ENCODE data around the gene RGS4.

RGS4 gene

DNA sequence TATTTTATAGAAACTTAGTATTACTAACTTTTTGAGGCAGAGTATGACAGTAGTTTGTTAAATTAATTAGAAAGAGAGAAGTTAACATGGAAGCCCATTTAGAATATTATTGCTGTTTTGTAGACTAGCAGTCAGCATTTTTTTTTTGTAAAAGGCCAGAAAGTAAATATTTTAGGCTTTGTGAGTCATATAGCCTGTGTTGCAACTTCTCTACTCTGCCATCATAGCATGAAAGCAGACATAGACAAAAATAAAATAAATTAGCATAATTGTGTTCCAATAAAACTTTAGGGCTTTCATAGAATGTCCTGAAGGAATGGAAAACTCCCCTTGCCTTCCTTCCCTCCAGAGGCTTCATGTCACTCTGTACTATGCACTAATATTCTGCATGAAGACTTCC lies 12.3 kb upstream of the RGS4 start:
- peaks cover 8% of the 10 kb centered on the region for H3K4me1 ChIP-seq (ENCODE audit: insufficient read depth, low read length, poor library complexity, severe bottlenecking)
- H2AFZ ChIP-seq (ENCODE audit: low read length) = no peak overlapping the region
- H3K4me3 ChIP-seq (ENCODE audit: low read length, poor library complexity, severe bottlenecking) = no peak overlapping the region
- H3K9ac ChIP-seq (ENCODE audit: low read depth, low read length, poor library complexity, severe bottlenecking) = no peak overlapping the region
- no peaks in the 10 kb centered on the region for H4K20me1 ChIP-seq (ENCODE audit: insufficient read depth, low read length, poor library complexity, severe bottlenecking)
- H3F3A ChIP-seq (ENCODE audit: low read depth) = no peaks in the 10 kb centered on the region
- no peak overlapping the region for H3K4me2 ChIP-seq (ENCODE audit: low read depth, low read length, poor library complexity, severe bottlenecking)
- no peaks in the 10 kb centered on the region for H3K36me3 ChIP-seq (ENCODE audit: insufficient read depth, low read length)
- H3K9me2 ChIP-seq (replicated peaks; ENCODE audit: low read depth, low read length) = no peaks in the 10 kb centered on the region; the same call in 1 of the 2 replicates
- TF ChIP-seq EZH2phosphoT487 (IDR thresholded peaks at IDR 0.05; ENCODE audit: borderline replicate concordance) = no peak
- TF ChIP-seq, protein P1, sequence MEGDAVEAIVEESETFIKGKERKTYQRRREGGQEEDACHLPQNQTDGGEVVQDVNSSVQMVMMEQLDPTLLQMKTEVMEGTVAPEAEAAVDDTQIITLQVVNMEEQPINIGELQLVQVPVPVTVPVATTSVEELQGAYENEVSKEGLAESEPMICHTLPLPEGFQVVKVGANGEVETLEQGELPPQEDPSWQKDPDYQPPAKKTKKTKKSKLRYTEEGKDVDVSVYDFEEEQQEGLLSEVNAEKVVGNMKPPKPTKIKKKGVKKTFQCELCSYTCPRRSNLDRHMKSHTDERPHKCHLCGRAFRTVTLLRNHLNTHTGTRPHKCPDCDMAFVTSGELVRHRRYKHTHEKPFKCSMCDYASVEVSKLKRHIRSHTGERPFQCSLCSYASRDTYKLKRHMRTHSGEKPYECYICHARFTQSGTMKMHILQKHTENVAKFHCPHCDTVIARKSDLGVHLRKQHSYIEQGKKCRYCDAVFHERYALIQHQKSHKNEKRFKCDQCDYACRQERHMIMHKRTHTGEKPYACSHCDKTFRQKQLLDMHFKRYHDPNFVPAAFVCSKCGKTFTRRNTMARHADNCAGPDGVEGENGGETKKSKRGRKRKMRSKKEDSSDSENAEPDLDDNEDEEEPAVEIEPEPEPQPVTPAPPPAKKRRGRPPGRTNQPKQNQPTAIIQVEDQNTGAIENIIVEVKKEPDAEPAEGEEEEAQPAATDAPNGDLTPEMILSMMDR (conservative IDR thresholded peaks at IDR 0.05; ENCODE audit: low read length) = no peak
- H3K9me3 ChIP-seq (ENCODE audit: insufficient read depth, low read depth, low read length) = no peaks in the 10 kb centered on the region
- H3K79me2 ChIP-seq (ENCODE audit: insufficient read depth, low read length) = no peaks in the 10 kb centered on the region
- H3K27me3 ChIP-seq (ENCODE audit: insufficient read depth, low read length, poor library complexity, severe bottlenecking) = no peaks in the 10 kb centered on the region

DNA sequence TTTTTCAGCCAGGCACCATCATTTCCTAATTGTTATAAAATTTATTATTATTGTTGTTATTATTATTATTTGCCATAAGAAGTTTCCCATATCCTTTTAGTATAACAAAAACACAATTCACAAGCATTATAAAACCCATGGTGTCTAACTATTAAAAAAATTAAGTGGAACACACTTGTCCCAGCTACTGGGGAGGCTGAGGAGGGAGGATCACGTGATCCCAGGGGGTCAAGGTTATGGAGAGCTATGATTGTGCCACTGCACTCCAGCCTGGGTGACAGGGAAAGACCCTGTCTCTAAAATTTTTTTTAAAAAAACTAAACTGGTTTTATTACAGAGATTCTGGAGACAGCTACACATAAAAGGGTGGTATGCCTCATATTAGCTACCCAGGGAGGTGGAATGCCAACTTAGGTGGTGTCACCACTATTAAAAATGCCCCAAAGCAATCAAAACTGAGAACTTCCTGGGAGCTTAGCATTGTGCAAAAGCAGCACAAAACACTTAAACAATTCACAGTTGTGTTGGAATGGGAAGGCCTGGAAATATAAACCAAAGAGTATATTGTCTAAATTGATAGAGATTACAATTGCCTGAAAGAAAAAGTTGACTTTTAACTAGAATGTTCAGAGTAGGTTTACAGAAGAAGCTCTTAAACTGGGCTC lies 8.7 kb upstream of the RGS4 start:
- H3K4me2 ChIP-seq (ENCODE audit: low read depth, low read length, poor library complexity, severe bottlenecking) = no peak overlapping the region
- H3K36me3 ChIP-seq (ENCODE audit: insufficient read depth, low read length) = no peaks in the 10 kb centered on the region
- H3K4me3 ChIP-seq (ENCODE audit: low read length, poor library complexity, severe bottlenecking) = no peak overlapping the region
- H3K9me3 ChIP-seq (ENCODE audit: insufficient read depth, low read depth, low read length) = no peaks in the 10 kb centered on the region
- no peaks in the 10 kb centered on the region for H3K4me1 ChIP-seq (ENCODE audit: insufficient read depth, low read length, poor library complexity, severe bottlenecking)
- H3K9me2 ChIP-seq (replicated peaks; ENCODE audit: low read depth, low read length) = no peaks in the 10 kb centered on the region; the same call in 1 of the 2 replicates
- no peaks in the 10 kb centered on the region for H4K20me1 ChIP-seq (ENCODE audit: insufficient read depth, low read length, poor library complexity, severe bottlenecking)
- TF ChIP-seq EZH2phosphoT487 (IDR thresholded peaks at IDR 0.05; ENCODE audit: borderline replicate concordance) = no peak
- TF ChIP-seq, protein P1 (conservative IDR thresholded peaks at IDR 0.05; ENCODE audit: low read length) = no peak
- no peaks in the 10 kb centered on the region for H3F3A ChIP-seq (ENCODE audit: low read depth)
- no peaks in the 10 kb centered on the region for H3K27me3 ChIP-seq (ENCODE audit: insufficient read depth, low read length, poor library complexity, severe bottlenecking)
- H3K9ac ChIP-seq (ENCODE audit: low read depth, low read length, poor library complexity, severe bottlenecking) = no peak overlapping the region
- no peak overlapping the region for H2AFZ ChIP-seq (ENCODE audit: low read length)
- H3K79me2 ChIP-seq (ENCODE audit: insufficient read depth, low read length) = no peaks in the 10 kb centered on the region

DNA sequence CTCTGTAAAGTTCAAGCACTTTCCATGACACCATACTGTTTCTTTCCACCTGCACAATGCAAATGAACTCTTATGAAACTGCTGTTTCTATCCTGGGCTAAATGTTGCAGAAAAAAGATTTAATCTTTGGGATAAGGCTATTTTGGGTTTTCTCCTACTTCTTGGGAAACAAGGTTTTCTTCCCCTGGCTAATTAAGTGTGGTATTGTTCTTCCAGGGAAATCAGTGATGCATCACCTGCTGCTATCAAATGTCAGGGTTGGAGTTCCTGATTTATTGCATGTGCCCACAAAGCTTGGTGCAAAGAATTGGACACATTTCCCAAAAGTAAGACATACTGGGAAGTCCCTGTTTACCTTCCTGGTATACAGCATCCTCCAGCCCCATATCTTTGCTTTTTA lies 6.0 kb upstream of the RGS4 start:
- Histone ChIP-seq H3K36me3 (ENCODE audit: insufficient read depth, low read length) (no peaks in the 10 kb centered on the region), H3K9me3 (ENCODE audit: insufficient read depth, low read depth, low read length) (no peaks in the 10 kb centered on the region), H3K27me3 (ENCODE audit: insufficient read depth, low read length, poor library complexity, severe bottlenecking) (no peaks in the 10 kb centered on the region), H3K9ac (ENCODE audit: low read depth, low read length, poor library complexity, severe bottlenecking) (no peak overlapping the region), H4K20me1 (ENCODE audit: insufficient read depth, low read length, poor library complexity, severe bottlenecking) (no peaks in the 10 kb centered on the region), H3F3A (ENCODE audit: low read depth) (no peaks in the 10 kb centered on the region), H2AFZ (ENCODE audit: low read length) (no peak overlapping the region), H3K4me1 (ENCODE audit: insufficient read depth, low read length, poor library complexity, severe bottlenecking) (no peaks in the 10 kb centered on the region), H3K4me2 (ENCODE audit: low read depth, low read length, poor library complexity, severe bottlenecking) (no peak overlapping the region), H3K4me3 (ENCODE audit: low read length, poor library complexity, severe bottlenecking) (no peak overlapping the region), H3K9me2 (replicated peaks; ENCODE audit: low read depth, low read length) (no peaks in the 10 kb centered on the region; the same call in 1 of the 2 replicates), H3K79me2 (ENCODE audit: insufficient read depth, low read length) (no peaks in the 10 kb centered on the region)
- TF ChIP-seq, protein P1 (conservative IDR thresholded peaks at IDR 0.05; ENCODE audit: low read length) = no peak
- no peak for TF ChIP-seq EZH2phosphoT487 (IDR thresholded peaks at IDR 0.05; ENCODE audit: borderline replicate concordance)
